Stimulated activated CD4-positive, alpha-beta T cell treated with anti-CD3 and anti-CD28 coated beads, TNF-alpha, amount 100 ng/mL, for 1 hour (primary cell): Measurements from ENCODE around the gene RNU1-2.
"Not testable (repeated sequence)": the region's sequence is repeated elsewhere in the genome, so short reads cannot be mapped to it uniquely, and the experiment has no call there.

Experiments used
- DNase-seq, 3 donors: peaks; one replicate each; pipeline ENCODE4 v3.0.0-alpha.2; 2020; ENCODE audit warnings: low read depth in 3 of 3, low spot score in 1 of 3

Gene RNU1-2

DNA sequence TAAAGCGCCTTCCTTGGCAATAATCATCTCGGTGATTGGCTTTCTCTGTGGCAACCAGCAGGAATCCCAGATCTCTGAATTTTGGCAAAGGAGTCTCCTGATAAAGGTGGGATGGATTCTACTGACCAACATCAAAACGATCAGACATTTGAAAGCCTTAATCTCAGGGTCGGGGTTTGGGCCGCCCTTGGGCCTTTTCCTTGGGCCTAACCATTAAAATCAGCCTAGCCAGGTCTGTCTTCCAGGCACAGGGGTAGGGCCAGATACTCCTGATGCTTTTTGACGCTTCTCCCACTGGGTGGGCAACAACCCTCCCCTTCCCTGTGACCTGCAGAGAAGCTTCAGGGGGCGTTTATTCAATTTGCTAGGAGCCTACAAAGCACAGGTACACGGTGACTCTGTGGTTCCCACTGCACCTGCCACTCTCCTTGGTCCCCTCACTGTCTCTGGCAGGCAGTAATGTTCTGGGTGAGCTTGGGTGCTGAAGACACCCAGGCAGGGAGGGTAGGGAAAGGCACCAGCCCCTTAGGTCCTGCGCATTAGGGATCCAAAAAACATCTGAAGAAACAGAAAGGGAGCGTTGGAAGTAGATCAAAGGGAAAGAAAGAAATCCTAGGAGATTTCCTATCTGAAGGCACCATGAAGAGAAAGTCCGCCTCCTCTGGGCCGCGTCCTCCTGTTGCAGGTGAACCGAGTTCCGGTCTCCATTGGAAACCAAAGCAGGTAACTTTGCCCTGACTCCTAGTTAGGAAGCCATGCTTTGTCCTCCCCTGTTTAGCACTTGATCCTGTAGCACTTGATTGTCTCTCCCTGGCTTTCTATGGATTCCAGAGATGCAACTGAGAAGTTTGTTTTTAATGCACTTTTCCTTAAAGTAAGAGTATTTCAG lies 12.3 kb downstream of the RNU1-2 start:
- no peak for DNase-seq

- DNase-seq = not testable (repeated sequence)
These were observed 16.3 kb downstream of the RNU1-2 start for GRCh38 chr1:16911851-16912721.

DNA sequence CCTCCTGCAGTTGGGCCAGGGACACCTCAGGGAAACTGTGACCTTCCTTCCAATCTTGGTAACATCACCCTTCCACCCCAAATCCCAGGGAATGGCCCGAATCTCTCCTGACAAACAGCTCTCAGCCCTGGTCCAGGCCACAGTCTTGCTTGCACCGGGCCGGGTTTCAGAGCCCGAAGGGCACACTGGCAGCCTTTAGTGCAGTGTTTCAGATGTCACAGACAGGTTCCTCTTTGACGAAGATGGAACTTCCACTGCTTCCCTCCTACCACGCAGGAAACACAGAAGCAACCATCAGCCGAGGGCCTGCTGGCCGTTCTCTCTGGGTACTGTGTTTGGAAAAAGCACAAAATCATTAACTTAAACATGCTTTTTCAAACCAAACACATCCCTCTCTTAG lies 17.0 kb downstream of the RNU1-2 start:
- DNase-seq = not testable (repeated sequence)

- no peak for DNase-seq
These were observed 17.5 kb downstream of the RNU1-2 start for GRCh38 chr1:16913181-16913832.

DNA sequence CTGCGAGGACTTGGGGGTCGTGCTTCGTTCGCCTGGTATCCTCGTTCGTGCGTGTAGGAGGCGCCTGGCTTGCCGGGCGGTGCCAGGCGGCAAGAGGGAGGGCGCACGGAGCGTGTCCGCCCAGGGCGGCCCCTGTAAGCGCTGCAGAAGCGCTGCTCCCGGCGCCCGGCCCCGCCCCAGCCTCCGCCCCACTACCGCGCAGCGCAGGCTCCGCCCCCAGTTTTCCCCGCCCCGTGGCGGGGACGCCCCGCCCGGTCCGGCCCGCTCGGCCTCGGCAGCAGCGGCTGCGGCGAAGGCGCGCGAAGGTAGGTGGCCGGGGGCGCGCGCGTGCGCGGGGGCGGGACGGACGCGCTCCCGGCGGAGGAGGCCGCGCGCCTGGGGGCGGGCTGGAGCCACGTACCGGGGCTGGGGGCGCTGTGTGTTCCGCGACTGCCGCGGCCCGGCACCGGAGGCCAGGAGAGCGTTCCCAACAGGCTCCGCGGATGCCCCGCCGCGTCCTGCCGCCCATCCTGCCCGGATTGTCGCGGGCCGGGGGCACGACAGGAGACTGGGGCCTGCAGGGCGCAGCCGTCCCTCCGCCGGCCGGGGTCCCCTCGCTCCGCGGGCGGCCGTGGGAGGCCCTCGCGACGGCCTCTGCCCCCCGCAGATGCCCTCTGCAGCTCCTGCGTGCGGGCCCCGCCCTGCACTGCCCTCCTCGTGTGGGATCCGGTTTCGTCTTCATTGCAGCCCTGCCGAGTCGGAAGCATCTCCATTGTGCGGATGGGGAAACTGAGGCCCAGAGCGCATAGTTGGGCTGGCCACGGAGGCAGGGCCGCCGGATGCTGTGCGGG lies 18.3 kb downstream of the RNU1-2 start:
- peak; percentile 88 to 98 (median 92) for DNase-seq

GRCh38 chr1:16914928-16915626 lies 19.3 kb downstream of the RNU1-2 start:
- DNase-seq = not testable (repeated sequence)

DNA sequence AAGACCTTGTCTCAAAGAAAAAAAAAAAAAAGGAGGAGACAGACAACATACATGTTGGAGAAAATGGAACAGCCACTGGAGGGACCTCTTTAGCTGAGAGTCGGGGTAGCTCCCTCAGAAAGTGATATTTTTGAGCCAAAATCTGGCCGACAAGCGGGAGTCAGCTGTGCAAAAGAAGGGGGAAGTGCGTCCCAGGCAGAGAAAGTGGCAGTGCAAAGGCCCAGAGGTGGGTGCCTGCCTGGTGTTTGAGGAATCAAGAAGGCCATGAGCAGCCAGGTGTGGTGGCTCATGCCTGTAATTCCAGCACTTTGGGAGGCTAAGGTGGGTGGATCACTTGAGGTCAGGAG lies 19.8 kb downstream of the RNU1-2 start:
- DNase-seq = no peak

DNA sequence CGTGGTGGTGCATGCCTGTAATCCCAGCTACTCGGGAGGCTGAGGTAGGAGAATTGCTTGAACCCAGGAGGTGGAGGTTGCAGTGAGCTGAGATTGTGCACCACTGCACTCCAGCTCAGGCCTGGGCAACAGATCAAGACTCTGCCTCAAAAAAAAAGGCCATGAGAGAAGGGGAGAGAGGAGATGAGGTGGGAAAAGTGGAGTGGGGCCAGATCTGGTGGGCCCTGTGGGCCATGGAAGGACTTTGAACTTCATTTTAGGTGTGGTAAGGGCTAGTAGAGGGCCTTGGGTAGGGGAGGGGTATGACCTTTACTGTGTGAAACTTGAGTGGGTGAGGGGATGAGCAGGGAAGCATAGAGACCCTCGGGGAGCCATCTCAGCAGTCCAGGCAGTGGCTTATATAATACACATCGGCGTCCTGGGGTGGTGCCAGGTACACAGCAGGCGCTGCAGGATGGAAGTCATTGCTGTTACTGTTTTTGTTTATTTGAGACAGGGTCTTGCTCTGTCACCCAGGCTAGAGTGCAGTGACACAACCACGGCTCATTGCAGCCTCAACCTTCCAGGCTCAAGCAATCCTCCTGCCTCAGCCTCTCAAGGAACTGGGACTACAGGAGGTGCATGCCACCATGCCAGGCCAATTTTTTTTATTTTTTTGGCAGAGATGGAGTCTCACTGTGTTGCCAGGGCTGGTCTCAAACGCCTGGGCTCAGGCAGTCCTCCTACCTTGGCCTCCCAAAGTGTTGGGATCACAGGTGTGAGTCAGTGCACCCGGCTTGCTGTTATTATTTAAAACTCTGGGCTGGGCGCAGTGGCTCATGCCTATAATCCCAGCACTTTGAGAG lies 20.5 kb downstream of the RNU1-2 start:
- DNase-seq = not testable (repeated sequence)

DNA sequence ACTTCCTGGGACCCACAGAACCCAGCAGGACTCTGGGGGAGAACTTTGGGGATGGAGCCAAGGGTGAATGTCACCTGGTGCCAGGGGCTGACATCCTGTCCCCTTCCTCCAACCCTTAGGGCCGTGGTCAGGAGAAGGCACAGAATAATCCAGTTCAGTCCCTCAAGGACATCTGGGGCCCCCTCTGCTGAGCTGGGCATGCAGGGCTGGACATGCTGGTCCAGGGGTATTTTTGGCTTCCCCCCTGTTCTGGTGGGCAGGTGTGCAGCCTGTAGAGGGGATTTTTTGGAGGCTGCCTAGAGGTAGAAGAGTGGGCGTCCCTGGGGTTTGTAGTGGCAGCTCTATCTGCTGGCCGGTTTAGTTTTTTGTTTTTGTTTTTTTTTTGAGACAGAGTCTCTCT lies 22.6 kb downstream of the RNU1-2 start:
- DNase-seq = no peak

- DNase-seq = not testable (repeated sequence)
These were observed 23.3 kb downstream of the RNU1-2 start for GRCh38 chr1:16918936-16919665.

DNA sequence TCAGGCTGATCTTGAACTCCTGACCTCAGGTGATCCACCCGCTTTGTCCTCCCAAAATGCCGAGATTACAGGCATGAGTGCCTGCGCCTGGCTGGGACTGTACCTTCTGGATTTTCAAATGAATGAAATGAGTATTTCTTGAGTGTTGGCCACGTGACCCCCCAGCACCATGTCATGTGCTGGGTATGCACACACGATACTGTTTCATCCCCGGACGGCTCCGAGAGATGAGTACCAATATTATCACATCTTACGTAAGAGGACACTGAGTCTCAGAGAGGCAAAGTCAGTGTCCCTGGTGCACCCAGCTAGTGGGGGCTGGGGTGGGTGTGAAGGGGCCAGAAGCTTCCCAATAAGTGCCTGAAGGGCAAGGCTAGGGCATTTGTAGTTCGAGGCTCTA lies 25.2 kb downstream of the RNU1-2 start:
- no peak for DNase-seq

- no peak for DNase-seq
These were observed 25.8 kb downstream of the RNU1-2 start, which contains the start of gene CROCC for GRCh38 chr1:16921391-16922185. TSS of gene CROCC (plus strand) at chr1:16921931. CDS start at chr1:16922019, 88 bp downstream.

DNA sequence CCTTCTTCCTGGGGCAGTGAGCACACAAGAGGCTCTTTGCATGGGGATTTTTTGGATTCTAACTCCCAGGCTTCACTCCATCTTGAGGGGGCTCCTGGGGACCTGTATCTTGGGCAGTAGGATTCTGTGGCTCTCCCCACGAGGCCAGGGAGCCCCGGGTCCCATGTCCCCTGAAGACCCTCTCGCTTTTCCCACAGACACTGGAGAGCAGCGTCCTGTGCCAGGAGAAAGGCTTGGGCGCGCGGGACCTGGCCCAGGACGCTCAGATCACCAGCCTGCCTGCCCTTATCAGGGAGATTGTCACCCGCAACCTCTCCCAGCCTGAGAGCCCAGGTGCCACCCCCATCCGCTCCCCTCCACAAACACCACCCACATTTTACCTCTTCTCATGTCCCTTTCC lies 26.7 kb downstream of the RNU1-2 start:
- DNase-seq = no peak

GRCh38 chr1:16922885-16923431 lies 27.2 kb downstream of the RNU1-2 start:
- no peak for DNase-seq

GRCh38 chr1:16924216-16924918 lies 28.6 kb downstream of the RNU1-2 start:
- no peak for DNase-seq

DNA sequence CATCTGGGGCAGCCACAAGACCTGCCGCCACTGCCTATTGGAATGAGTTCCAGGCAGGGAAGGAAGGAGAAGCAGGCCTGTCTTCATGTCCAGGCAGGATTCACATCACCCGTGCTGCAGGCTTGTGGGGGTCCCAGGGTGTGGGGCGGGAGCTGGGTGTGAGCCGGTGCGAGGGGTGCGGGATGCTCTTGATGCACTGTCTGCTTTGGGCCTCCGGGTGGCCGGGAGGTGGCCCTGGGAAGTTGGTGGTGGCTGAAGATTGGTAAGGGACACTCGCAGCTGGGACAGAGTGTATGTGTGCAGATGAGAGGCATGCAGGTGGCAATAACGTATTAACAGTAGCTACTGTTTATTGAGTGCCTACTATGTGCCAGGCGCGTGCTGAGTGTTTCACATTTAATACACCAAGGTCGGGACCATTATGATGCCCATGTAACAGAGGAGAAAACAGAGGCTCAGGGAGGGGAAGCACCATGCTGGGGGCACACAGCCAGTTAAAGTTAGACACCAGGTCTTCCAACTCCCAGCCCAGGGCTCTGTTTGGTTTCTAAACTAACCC lies 29.2 kb downstream of the RNU1-2 start:
- no peak for DNase-seq
